Activated CD8-positive, alpha-beta T cell treated with anti-CD3 and anti-CD28 coated beads, Interleukin-2, amount 10 ng/mL, durations not matched to agents 7 days and 5 days (primary cell): Measurements from ENCODE around the gene NOX5. TPM values are rescaled to one million over a fixed set of nuclear protein-coding genes. Genes with fewer than 3 reads are reported as not detected.

Experiments used
- ATAC-seq: fragments of 150-1000 bp; cut with Tn5 transposase; one replicate; pipeline ENCODE4 v1.10.0; 2021; ENCODE audit warnings: moderate library complexity
- CTCF ChIA-PET: fragments of 350-600 bp; sonication (Branson Sonifier 250); formaldehyde crosslinking; loops from one replicate; lab custom pipeline; 2021; ENCODE audit warnings: antibody characterized with exemption; lab: Charles Lee
- POLR2A ChIA-PET: fragments of 350-600 bp; sonication (Branson Sonifier 250); formaldehyde crosslinking; loops from one replicate; lab custom pipeline; 2021; ENCODE audit warnings: antibody characterized with exemption; lab: Charles Lee
- DNase-seq: peaks from one replicate; pipeline ENCODE4 v3.0.0-alpha.2; 2020
- H3K27ac Mint-ChIP-seq: one replicate; pipeline ENCODE4 v1.8.0; 2021; ENCODE audit warnings: mild to moderate bottlenecking, mixed read lengths
- H3K27me3 Mint-ChIP-seq: one replicate; pipeline ENCODE4 v1.8.0; 2021; ENCODE audit warnings: low read depth, mixed read lengths
- H3K36me3 Mint-ChIP-seq: one replicate; pipeline ENCODE4 v1.8.0; 2021; ENCODE audit warnings: low read depth, mixed read lengths
- H3K4me1 Mint-ChIP-seq: one replicate; pipeline ENCODE4 v1.8.0; 2021; ENCODE audit warnings: low read depth, mixed read lengths
- H3K4me3 Mint-ChIP-seq: one replicate; pipeline ENCODE4 v1.8.0; 2021; ENCODE audit warnings: mild to moderate bottlenecking, mixed read lengths
- H3K9me3 Mint-ChIP-seq: one replicate; pipeline ENCODE4 v1.8.0; 2022; ENCODE audit warnings: mixed read lengths; ENCODE audit not compliant: insufficient read depth
- total RNA-seq, 2 experiments: library from RNA; stranded (reverse); gene quantifications; one replicate each; pipeline ENCODE4 v1.2.3, GENCODE V29; 2021

NOX5 gene
- total RNA-seq, 2 experiments from 2014 or later = not detected

GRCh38 chr15:69042531-69042930, 28.0 kb downstream of the NOX5 start:
- no peaks in the 10 kb centered on the region for H3K9me3 Mint-ChIP-seq
- H3K27me3 Mint-ChIP-seq = peaks cover 6% of the 10 kb centered on the region
- no peaks in the 10 kb centered on the region for H3K36me3 Mint-ChIP-seq
- no peak for ATAC-seq
- CTCF ChIA-PET = no interaction called here
- no peak overlapping the region for H3K27ac Mint-ChIP-seq
- POLR2A ChIA-PET = no interaction called here
- no peak overlapping the region for H3K4me3 Mint-ChIP-seq
- no peak for DNase-seq
- no peaks in the 10 kb centered on the region for H3K4me1 Mint-ChIP-seq

- H3K4me1 Mint-ChIP-seq = no peaks in the 10 kb centered on the region
Measured at GRCh38 chr15:69045802-69046201, 31.3 kb downstream of the NOX5 start.

GRCh38 chr15:69046781-69047180, 32.3 kb downstream of the NOX5 start:
- DNase-seq (no peak), ATAC-seq (no peak)
- ChIA-PET CTCF (interaction anchor here (1.2 kb wide), 1 partner anchor 15 kb away, joined by 4 read pairs; no protein-coding TSS in a partner anchor), POLR2A (no interaction called here)
- no peaks in the 10 kb centered on the region for H3K36me3 Mint-ChIP-seq
- peaks cover 5% of the 10 kb centered on the region for H3K27me3 Mint-ChIP-seq
- no peaks in the 10 kb centered on the region for H3K4me1 Mint-ChIP-seq
- H3K4me3 Mint-ChIP-seq = no peak overlapping the region
- H3K9me3 Mint-ChIP-seq = no peaks in the 10 kb centered on the region
- H3K27ac Mint-ChIP-seq = no peak overlapping the region

More at GRCh38 chr15:69045802-69046201, 31.3 kb downstream of the NOX5 start:
- POLR2A ChIA-PET = no interaction called here
- CTCF ChIA-PET = interaction anchor here (1.2 kb wide), 1 partner anchor 14 kb away, joined by 4 read pairs; no protein-coding TSS in a partner anchor
- no peak overlapping the region for H3K4me3 Mint-ChIP-seq
- no peak overlapping the region for H3K27ac Mint-ChIP-seq
- ATAC-seq = no peak
- H3K9me3 Mint-ChIP-seq = no peaks in the 10 kb centered on the region
- DNase-seq = no peak
- no peaks in the 10 kb centered on the region for H3K36me3 Mint-ChIP-seq
- peaks cover 5% of the 10 kb centered on the region for H3K27me3 Mint-ChIP-seq

GRCh38 chr15:69049976-69050375, 35.5 kb downstream of the NOX5 start:
- ATAC-seq (no peak), DNase-seq (no peak)
- no peaks in the 10 kb centered on the region for H3K9me3 Mint-ChIP-seq
- peaks cover 4% of the 10 kb centered on the region for H3K27me3 Mint-ChIP-seq
- H3K4me1 Mint-ChIP-seq = no peaks in the 10 kb centered on the region
- no peak overlapping the region for H3K27ac Mint-ChIP-seq
- ChIA-PET POLR2A (no interaction called here), CTCF (no interaction called here)
- no peaks in the 10 kb centered on the region for H3K36me3 Mint-ChIP-seq
- H3K4me3 Mint-ChIP-seq = no peak overlapping the region

- peaks cover 2% of the 10 kb centered on the region for H3K27me3 Mint-ChIP-seq
- DNase-seq = no peak
- ChIA-PET CTCF (no interaction called here), POLR2A (no interaction called here)
- H3K27ac Mint-ChIP-seq = no peak overlapping the region
- no peak overlapping the region for H3K4me3 Mint-ChIP-seq
- peaks cover 12% of the 10 kb centered on the region for H3K4me1 Mint-ChIP-seq
- ATAC-seq = no peak
- no peaks in the 10 kb centered on the region for H3K36me3 Mint-ChIP-seq
- no peaks in the 10 kb centered on the region for H3K9me3 Mint-ChIP-seq
Measured at GRCh38 chr15:69055251-69055650, 40.8 kb downstream of the NOX5 start.

GRCh38 chr15:69056365-69056764, 41.9 kb downstream of the NOX5 start:
- Mint-ChIP-seq H3K36me3 (no peaks in the 10 kb centered on the region), H3K27ac (no peak overlapping the region), H3K4me1 (peaks cover 20% of the 10 kb centered on the region), H3K4me3 (no peak overlapping the region), H3K27me3 (peaks cover 2% of the 10 kb centered on the region), H3K9me3 (no peaks in the 10 kb centered on the region)
- DNase-seq = no peak
- ChIA-PET POLR2A (no interaction called here), CTCF (interaction anchor here (0.8 to 1.5 kb wide), 3 partner anchors 25 to 246 kb away, joined by 3 to 5 read pairs (median 3); no protein-coding TSS in a partner anchor)
- ATAC-seq = no peak

GRCh38 chr15:69058830-69059556, 44.5 kb downstream of the NOX5 start:
- Mint-ChIP-seq H3K36me3 (no peaks in the 10 kb centered on the region), H3K4me1 (peaks cover 22% of the 10 kb centered on the region), H3K4me3 (no peak overlapping the region), H3K9me3 (no peaks in the 10 kb centered on the region), H3K27ac (peak overlapping the region; percentile 13), H3K27me3 (peaks cover 2% of the 10 kb centered on the region)
- POLR2A ChIA-PET = no interaction called here
- CTCF ChIA-PET = interaction anchor here (0.7 to 3.2 kb wide), 30 partner anchors 9 to 410 kb away, joined by 3 to 29 read pairs (median 4); partner anchors contain the start of gene GLCE
- DNase-seq (peak; percentile 82), ATAC-seq (peak; percentile 53)

GRCh38 chr15:69059557-69059943, 45.1 kb downstream of the NOX5 start:
- ChIA-PET POLR2A (no interaction called here), CTCF (interaction anchor here (0.7 to 3.2 kb wide), 30 partner anchors 8 to 410 kb away, joined by 3 to 29 read pairs (median 4); partner anchors contain the start of gene GLCE)
- Mint-ChIP-seq H3K4me3 (no peak overlapping the region), H3K27me3 (peaks cover 2% of the 10 kb centered on the region), H3K36me3 (no peaks in the 10 kb centered on the region), H3K9me3 (no peaks in the 10 kb centered on the region), H3K4me1 (peaks cover 22% of the 10 kb centered on the region), H3K27ac (peak overlapping the region; percentile 13)
- DNase-seq = no peak
- no peak for ATAC-seq

- peaks cover 22% of the 10 kb centered on the region for H3K4me1 Mint-ChIP-seq
- CTCF ChIA-PET = interaction anchor here (1.1 to 3.2 kb wide), 8 partner anchors 55 to 344 kb away, joined by 3 to 29 read pairs (median 6); partner anchors contain the start of gene GLCE
- peaks cover 2% of the 10 kb centered on the region for H3K27me3 Mint-ChIP-seq
- H3K36me3 Mint-ChIP-seq = no peaks in the 10 kb centered on the region
- DNase-seq = no peak
- H3K9me3 Mint-ChIP-seq = no peaks in the 10 kb centered on the region
- H3K27ac Mint-ChIP-seq = peak overlapping the region; percentile 36
- POLR2A ChIA-PET = no interaction called here
- no peak for ATAC-seq
- H3K4me3 Mint-ChIP-seq = no peak overlapping the region
Measured at GRCh38 chr15:69060041-69060481, 45.6 kb downstream of the NOX5 start.

GRCh38 chr15:69060744-69061143, 46.2 kb downstream of the NOX5 start:
- peak; percentile 28 for DNase-seq
- H3K27me3 Mint-ChIP-seq = peaks cover 2% of the 10 kb centered on the region
- peaks cover 22% of the 10 kb centered on the region for H3K4me1 Mint-ChIP-seq
- ChIA-PET CTCF (no interaction called here), POLR2A (no interaction called here)
- peak overlapping the region; percentile 27 for H3K27ac Mint-ChIP-seq
- no peaks in the 10 kb centered on the region for H3K9me3 Mint-ChIP-seq
- H3K4me3 Mint-ChIP-seq = no peak overlapping the region
- no peaks in the 10 kb centered on the region for H3K36me3 Mint-ChIP-seq
- peak; percentile 53 for ATAC-seq

- DNase-seq (no peak), ATAC-seq (no peak)
- peaks cover 2% of the 10 kb centered on the region for H3K27me3 Mint-ChIP-seq
- POLR2A ChIA-PET = no interaction called here
- CTCF ChIA-PET = interaction anchor here (1.1 to 1.4 kb wide), 3 partner anchors 101 to 333 kb away, joined by 3 to 4 read pairs (median 3); no protein-coding TSS in a partner anchor
- H3K9me3 Mint-ChIP-seq = no peaks in the 10 kb centered on the region
- no peak overlapping the region for H3K4me3 Mint-ChIP-seq
- no peaks in the 10 kb centered on the region for H3K36me3 Mint-ChIP-seq
- H3K4me1 Mint-ChIP-seq = peaks cover 22% of the 10 kb centered on the region
- H3K27ac Mint-ChIP-seq = peak overlapping the region; percentile 23
Measured at GRCh38 chr15:69061414-69061842, 46.9 kb downstream of the NOX5 start.

GRCh38 chr15:69064649-69065048, 50.2 kb downstream of the NOX5 start:
- ATAC-seq (no peak), DNase-seq (no peak)
- Mint-ChIP-seq H3K27me3 (peaks cover 5% of the 10 kb centered on the region), H3K4me3 (no peak overlapping the region), H3K36me3 (no peaks in the 10 kb centered on the region), H3K27ac (no peak overlapping the region), H3K4me1 (peaks cover 15% of the 10 kb centered on the region), H3K9me3 (no peaks in the 10 kb centered on the region)
- ChIA-PET CTCF (no interaction called here), POLR2A (no interaction called here)
